Heart right ventricle (tissue), 16 donors: Measurements from ENCODE around the gene ZNF746. TPM values are rescaled to one million over a fixed set of nuclear protein-coding genes. Genes with fewer than 3 reads are reported as not detected.

Experiments
- ATAC-seq, 8 donors: fragments of 200-7000 bp; cut with Tn5 transposase; one replicate each; pipeline ENCODE4 v1.9.1; 2020; ENCODE audit warnings: mild to moderate bottlenecking in 8 of 8, moderate library complexity in 8 of 8, moderate number of reproducible peaks in 1 of 8
- DNase-seq, 2 donors: peaks; one replicate each; pipeline ENCODE4 v3.0.0-alpha.2; 2020
- H3K27ac ChIP-seq, 10 donors: fragments of 200-600 bp; sonication (generic) in 2 of 10; one replicate each; pipeline versions ENCODE4 v1.5.0 to v1.8.0; 2020 to 2022; ENCODE audit warnings: mild to moderate bottlenecking in 3 of 10
- H3K27me3 ChIP-seq, 7 donors: fragments of 200-600 bp; one replicate each; pipeline ENCODE4 v1.8.0; 2021 to 2022; ENCODE audit warnings: mild to moderate bottlenecking in 2 of 7
- H3K36me3 ChIP-seq, 9 donors: fragments of 200-600 bp; sonication (generic) in 1 of 9; one replicate each; pipeline versions ENCODE4 v1.5.0 to v1.8.0; 2020 to 2022; ENCODE audit warnings: mild to moderate bottlenecking in 2 of 9
- H3K4me1 ChIP-seq, 9 donors: fragments of 200-600 bp; sonication (generic) in 1 of 9; one replicate each; pipeline versions ENCODE4 v1.5.0 to v1.8.0; 2020 to 2022; ENCODE audit warnings: mild to moderate bottlenecking in 4 of 9
- H3K4me3 ChIP-seq, 10 donors: fragments of 200-600 bp; sonication (generic) in 2 of 10; one replicate each; pipeline versions ENCODE4 v1.5.0 to v1.8.0; 2020 to 2022; ENCODE audit warnings: mild to moderate bottlenecking in 7 of 10, moderate library complexity in 2 of 10
- H3K9me3 ChIP-seq, 11 donors: fragments of 200-600 bp in 10 of 11; sonication (generic) in 2 of 11; one replicate each; pipeline versions ENCODE4 v1.5.0 to v1.8.0; 2013 to 2022; ENCODE audit warnings: mild to moderate bottlenecking in 2 of 11, control low read depth in 1 of 11, moderate library complexity in 1 of 11
- CTCF ChIP-seq, 9 donors: fragments of 200-600 bp; sonication (generic) in 2 of 9; IDR thresholded peaks; one replicate each; pipeline versions ENCODE4 v1.5.0 to v1.8.0; 2021 to 2022; ENCODE audit warnings: antibody characterized with exemption in 9 of 9, mild to moderate bottlenecking in 5 of 9, moderate library complexity in 1 of 9
- WGBS, 2 donors: extraction: QIAGEN DNeasy Blood & Tissue Kit; methylation state at CpG; one replicate each; pipeline ENCODE4 v1.1.7; 2013; ENCODE audit warnings: inconsistent platforms in 1 of 2; 5-methylcytosine and 5-hydroxymethylcytosine counted together
- intact Hi-C, 10 donors: fragments of 100-400 bp; cut with DNase I; formaldehyde crosslinking; loops; one replicate each; pipeline versions ENCODE4 v1.11.1 to v1.14.2; 2022
- polyA plus RNA-seq, 2 donors: library from polyadenylated mRNA; stranded (reverse); fragments of 200-250 nt; gene quantifications; one replicate each; pipeline ENCODE4 v1.2.3, GENCODE V29; 2013
- total RNA-seq, 10 donors: library from RNA; stranded (reverse); fragmentation: NEBNext Ultra II Directional in 3 of 10; extraction: Animal tissue kit (Norgen Biotek cat#: 25700) in 3 of 10; gene quantifications; one replicate each; pipeline versions ENCODE4 v1.2.1 to v1.2.4, GENCODE V29; 2021 to 2023
- donor health status: Arrhythmogenic right ventricular cardiomyopathy.
- donor health status: ischemic (EF 13 %, LVEDD 7.1; RV severe dilation, severe dysfunction).
- donor health status: healthy with polysubstance abuse.
- donor health status: DM: no; HTN: yes; CAD: no.
- donor health status: DM: no; HTN: no; CAD: no.
- donor health status: ischemic (EF 25% LVEDD 6.9; RV normal size, moderate dysfunction).
- donor health status: ischemic (EF 25% LVEDD 5.7; RV mildly dilated, moderate dysfunction).
- donor health status: healthy.
- donor health status: DM: yes; HTN: yes; CAD: no.
- donor health status: Ischemic cardiomyopathy.
- donor health status: ischemic (EF 35%, LVEDD 5.7; RV mildly dilated, moderate dysfunction).
- donor health status: nonischemic (EF 11% LVEDD 7.7; RV severe dilation, severe dysfunction).
- donor health status: DM: yes; HTN: yes; CAD: no.
- donor health status: PGD.
- donor health status: ischemic (EF 29% LVEDD 5.4; RV normal size, mild dysfunction).
- donor health status: nonischemic (EF 23%, LVEDD 6.1; RV moderate dilation, normal function).

Gene ZNF746
- total and polyA plus RNA-seq, 12 donors = 4.5 to 10.5 (median 8.1) TPM

GRCh38 chr7:149532654-149533053 lies 35.0 kb upstream of the ZNF746 start:
- intact Hi-C loops = no loop called here
- WGBS, 2 donors = 85 to 89% methylated on average over 1 of the region's 1 CpG
- peaks cover 0 to 76% (median 45%) of the 10 kb centered on the region in 11 donors for H3K9me3 ChIP-seq

GRCh38 chr7:149529136-149529718 lies 31.6 kb upstream of the ZNF746 start:
- intact Hi-C loops = no loop called here
- Histone ChIP-seq H3K4me3 (no peak overlapping the region), H3K4me1 (no peaks in the 10 kb centered on the region), H3K27me3 (no peaks in the 10 kb centered on the region), H3K36me3 (no peaks in the 10 kb centered on the region), H3K27ac (no peak overlapping the region), H3K9me3 (peaks cover 0 to 93% (median 46%) of the 10 kb centered on the region in 11 donors)
- no peak for DNase-seq
- no peak for TF ChIP-seq CTCF (IDR thresholded peaks at IDR 0.05)
- WGBS, 2 donors = 54 to 64% methylated on average over 4 of the region's 4 CpGs
- no peak for ATAC-seq

More at GRCh38 chr7:149532654-149533053, 35.0 kb upstream of the ZNF746 start:
- H3K4me3 ChIP-seq = no peak overlapping the region
- ATAC-seq = no peak
- no peak overlapping the region for H3K27ac ChIP-seq
- no peaks in the 10 kb centered on the region for H3K4me1 ChIP-seq
- no peak for DNase-seq
- no peaks in the 10 kb centered on the region for H3K36me3 ChIP-seq
- no peaks in the 10 kb centered on the region for H3K27me3 ChIP-seq
- no peak for TF ChIP-seq CTCF (IDR thresholded peaks at IDR 0.05)

GRCh38 chr7:149527414-149527813 lies 29.8 kb upstream of the ZNF746 start:
- Histone ChIP-seq H3K27me3 (no peaks in the 10 kb centered on the region), H3K9me3 (peaks cover 0 to 74% (median 41%) of the 10 kb centered on the region in 11 donors), H3K27ac (no peak overlapping the region), H3K36me3 (no peaks in the 10 kb centered on the region), H3K4me1 (no peaks in the 10 kb centered on the region), H3K4me3 (no peak overlapping the region)
- WGBS, 2 donors = 80 to 93% methylated on average over 1 of the region's 1 CpG
- ATAC-seq (no peak), DNase-seq (no peak)
- TF ChIP-seq CTCF (IDR thresholded peaks at IDR 0.05) = no peak
- intact Hi-C loops = no loop called here

GRCh38 chr7:149525280-149525679 lies 27.7 kb upstream of the ZNF746 start:
- Histone ChIP-seq H3K36me3 (no peaks in the 10 kb centered on the region), H3K27me3 (no peaks in the 10 kb centered on the region), H3K9me3 (peaks cover 0 to 56% (median 27%) of the 10 kb centered on the region in 11 donors), H3K4me3 (no peak overlapping the region), H3K4me1 (no peaks in the 10 kb centered on the region), H3K27ac (no peak overlapping the region)
- no peak for TF ChIP-seq CTCF (IDR thresholded peaks at IDR 0.05)
- WGBS, 2 donors = 74 to 77% methylated on average over 3 of the region's 3 CpGs
- ATAC-seq (no peak), DNase-seq (no peak)
- intact Hi-C loops = no loop called here
